NCI-H1436 (cell line): ENCODE data around the gene TACC2.

Experiments
- DNase-seq: peaks from one replicate; lab custom pipeline; 2025; lab: John Stamatoyannopoulos, UW

Gene TACC2

GRCh38 chr10:122121059-122121458 lies 132.1 kb downstream of the TACC2 start:
- DNase-seq: no peak

- no peak for DNase-seq
These were observed 133.5 kb downstream of the TACC2 start for GRCh38 chr10:122122493-122122892.

DNA sequence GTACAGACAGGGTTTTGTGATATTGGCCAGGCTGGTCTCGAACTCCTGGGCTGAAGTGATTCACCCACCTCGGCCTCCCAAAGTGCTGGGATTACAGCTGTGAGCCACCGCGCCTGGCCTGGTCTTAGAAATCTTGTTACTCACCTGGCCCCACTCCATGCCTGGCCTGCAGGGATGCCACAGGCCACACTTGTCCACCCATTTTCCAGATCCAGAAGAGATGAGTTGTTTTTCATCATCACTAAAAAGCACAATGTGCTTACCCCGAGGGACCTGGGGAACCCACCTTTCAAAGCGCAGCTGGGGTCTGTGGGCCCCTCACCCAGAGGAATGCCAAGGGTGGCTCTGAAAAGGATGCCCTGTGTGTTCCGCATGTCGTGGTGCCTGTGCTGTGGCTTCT lies 134.2 kb downstream of the TACC2 start:
- no peak for DNase-seq

GRCh38 chr10:122124342-122124741 lies 135.4 kb downstream of the TACC2 start:
- no peak for DNase-seq

DNA sequence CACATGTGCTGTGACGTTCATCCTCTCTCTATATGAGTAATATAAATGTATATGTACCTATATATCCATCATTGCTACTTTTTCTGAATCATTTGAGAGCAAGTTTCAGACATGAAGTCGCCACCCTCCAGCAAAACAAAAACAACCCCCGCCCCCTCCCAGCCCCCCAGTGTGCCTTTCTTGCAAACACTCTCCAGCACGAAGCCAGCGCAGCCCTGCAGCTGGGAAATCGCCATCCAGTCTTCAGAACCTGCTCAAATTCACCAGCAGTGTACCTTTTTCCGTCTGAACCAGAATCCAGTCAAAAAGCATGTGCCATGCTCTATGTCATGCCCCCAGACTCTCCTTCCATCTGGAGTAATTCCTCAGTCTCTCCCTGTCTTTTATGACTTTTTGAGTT lies 135.8 kb downstream of the TACC2 start:
- no peak for DNase-seq

DNA sequence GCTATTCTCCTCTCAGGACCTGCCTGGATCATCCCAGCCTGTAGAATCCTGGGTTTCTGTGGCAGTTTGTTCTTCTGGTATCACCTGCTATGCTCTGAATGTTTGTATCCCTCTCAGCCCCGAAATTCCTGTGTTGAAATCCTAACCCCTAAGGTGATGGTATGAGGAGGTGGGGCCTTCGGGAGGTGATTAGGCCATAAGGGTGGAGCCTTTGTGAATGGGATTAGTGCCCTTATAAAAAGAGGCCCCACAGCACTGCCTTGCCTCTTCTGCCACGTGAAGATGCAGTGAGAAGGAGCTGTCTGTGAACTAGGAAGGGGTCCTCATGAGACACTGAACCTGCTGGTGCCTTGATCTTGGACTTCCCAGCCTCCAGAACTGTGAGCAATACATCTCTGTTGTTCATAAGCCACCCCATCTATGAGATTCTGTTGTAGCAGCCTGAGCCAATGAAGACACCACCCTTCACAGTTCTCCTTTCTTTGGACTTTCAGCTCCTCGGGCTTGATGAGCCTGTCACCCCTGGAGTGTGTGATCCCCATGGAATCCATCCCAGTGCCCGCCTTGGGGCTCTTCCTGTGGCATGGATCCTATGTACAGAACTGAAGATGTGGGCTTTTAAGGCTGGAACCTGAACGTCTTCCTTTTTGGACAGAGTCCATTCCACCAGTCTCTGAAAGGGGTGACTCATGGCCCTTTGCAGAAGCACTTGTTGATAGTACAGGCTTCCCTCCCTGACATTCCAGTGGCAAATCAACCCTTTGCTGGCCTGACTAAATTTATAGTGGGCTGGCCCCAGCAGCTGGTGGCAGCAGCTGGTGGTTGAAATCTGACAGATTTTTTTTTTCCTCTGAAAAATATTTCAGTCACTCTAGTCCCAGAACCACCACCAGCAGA lies 138.0 kb downstream of the TACC2 start:
- DNase-seq: no peak

- DNase-seq: no peak
These were observed 139.0 kb downstream of the TACC2 start for GRCh38 chr10:122127943-122128342.

DNA sequence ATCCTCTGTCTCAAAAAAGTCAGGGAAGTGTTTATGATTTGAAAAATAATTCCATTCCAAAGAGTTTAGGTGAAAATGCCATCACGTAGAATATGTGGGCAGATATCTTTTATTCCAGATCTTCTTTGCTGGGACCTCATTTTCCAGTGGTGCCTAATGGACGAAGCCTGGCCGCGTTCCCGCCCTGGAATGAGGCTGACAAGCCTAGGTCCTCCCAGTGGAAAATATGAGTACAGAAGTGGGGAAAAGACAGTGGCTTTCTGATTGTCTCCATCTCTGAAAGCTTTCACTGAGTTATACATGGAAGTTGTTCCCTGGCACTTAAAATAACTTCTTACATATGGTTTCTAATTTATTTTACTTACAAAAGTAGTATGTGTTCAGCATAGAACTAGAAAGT lies 139.4 kb downstream of the TACC2 start:
- DNase-seq: no peak

DNA sequence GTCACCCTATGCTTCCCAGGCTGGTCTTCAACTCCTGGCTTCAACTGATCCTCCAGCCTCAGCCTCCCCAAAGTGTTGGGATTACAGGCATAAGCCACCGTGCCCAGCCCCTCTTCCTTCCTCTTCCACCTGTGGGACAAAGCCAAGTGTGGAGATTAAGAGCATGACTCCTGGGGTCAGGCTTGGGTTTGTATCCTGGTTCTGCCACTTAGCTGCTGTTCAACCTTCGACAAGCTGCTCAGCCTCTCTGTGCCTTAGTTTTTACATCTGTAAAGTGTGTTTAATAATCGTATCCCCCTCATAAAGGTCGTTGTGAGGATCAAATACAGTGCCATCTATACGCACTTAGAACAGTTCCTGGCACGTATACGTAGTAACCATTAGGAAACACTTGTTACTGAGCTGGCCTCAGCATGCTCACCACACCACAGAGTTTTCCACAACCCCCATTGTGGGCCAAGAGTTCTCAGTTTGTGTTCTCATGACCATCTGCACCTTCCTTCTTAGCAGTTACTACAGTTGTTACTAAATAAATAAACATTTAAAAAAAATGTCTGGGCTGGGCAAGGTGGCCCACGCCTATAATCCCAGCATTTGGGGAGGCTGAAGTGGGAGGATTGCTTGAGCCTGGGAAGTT lies 141.6 kb downstream of the TACC2 start:
- DNase-seq: no peak

- no peak for DNase-seq
These were observed 143.4 kb downstream of the TACC2 start for GRCh38 chr10:122132331-122132755.

- no peak for DNase-seq
These were observed 144.1 kb downstream of the TACC2 start for GRCh38 chr10:122132882-122133565.

DNA sequence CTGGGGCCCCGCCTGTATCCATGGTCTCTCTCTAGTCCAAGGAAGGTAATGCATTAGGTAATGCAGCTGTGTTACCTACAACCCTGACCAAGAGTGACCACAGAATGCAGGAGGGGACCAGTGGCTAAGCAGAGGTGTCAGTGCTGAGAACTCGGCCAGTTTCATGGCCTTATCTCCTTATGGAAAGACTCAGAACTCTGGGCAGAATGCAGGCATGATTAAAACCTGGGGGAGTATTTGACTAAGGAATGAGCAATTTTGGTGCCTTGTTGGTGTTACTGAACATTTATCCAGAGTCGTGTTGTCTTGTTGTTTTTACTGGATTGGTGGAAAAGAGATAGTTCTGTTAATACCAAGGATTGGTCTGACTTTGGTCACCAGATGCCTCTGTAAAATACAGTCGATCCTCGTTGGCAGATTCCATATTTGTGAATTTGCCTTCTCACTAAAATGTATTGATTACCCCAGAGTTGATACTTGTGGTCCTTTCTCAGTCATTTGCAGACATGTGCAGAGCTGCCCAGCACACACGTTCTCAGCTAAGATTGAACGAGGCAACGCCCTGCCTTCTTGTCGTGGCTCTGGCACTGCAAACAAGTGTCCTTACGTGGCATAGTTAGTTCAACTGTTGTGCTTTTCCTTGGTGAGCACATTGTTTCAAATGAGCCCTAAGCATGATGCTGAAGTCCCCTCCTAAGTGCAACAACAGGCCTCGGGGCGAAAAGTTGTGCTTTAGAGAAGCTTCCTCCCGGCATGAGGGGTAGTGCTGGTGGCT lies 146.5 kb downstream of the TACC2 start:
- DNase-seq: no peak

GRCh38 chr10:122138831-122139625 lies 150.1 kb downstream of the TACC2 start:
- DNase-seq: no peak

DNA sequence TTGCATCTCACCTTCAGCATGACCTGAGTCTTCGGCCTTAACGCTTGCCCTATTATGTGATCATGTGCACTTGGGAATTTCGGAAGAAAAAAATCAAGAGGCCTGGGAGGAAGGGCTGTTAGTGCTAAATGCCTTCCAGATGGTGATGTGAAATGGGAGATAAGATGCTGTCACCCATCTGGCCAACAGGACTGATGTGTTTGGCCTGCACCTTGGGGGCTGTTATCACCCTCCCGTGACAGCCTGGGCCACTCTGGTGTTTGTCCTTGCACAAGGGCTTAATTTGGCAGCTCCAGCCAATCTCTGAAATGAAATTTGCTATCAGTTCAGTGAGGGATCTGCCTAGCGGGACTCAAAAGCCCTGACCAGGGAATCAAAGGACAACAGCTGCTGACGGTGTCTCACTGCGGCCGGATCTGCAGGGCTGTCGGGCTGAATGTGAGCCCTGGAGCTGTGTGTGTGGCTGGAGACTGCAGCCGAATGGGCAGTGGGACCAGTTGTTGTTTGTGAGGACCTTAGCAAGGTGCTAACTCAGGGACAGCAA lies 150.7 kb downstream of the TACC2 start:
- DNase-seq: no peak

- DNase-seq: no peak
These were observed 151.5 kb downstream of the TACC2 start for GRCh38 chr10:122140461-122140902.

GRCh38 chr10:122140941-122141623 lies 152.1 kb downstream of the TACC2 start:
- DNase-seq: no peak

DNA sequence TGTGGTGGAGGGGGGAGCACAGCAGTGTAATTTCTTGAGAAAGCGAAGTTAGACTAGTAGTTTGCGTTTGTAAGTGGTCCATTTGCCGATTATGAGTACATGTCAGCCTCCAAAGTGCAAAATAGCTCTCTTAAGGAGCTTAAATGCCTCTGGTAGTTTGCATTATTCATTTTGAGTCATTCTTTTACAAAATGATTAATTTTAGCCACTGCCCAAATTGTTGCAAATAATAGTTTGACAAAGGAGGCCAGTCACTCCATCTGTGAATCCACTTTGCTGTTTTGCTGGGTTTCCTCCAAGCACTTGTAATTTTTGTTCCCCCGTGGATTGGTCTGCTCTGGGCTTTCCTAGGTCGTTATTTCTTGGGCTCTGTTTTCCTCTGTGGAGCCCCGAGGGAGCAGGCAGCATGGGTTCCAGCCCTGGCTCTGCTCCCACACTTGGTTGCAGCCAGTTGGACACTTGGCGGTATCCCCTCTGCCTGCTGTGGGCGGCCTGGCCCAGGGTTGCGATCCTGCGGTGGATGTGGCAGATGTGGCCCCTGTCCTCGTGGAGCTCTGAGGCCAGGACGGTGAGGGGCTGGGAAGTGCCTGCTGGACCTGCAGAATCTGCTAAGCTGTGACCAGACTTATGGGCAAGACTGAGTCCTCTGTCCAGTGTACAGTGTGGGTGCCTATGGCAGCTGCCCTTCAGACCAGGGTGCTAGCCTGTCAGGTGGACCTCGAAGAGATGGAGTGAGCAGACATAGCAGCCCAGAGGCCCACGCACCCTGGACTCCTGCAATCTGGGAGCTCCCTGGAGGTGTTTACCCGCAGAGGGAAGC lies 153.1 kb downstream of the TACC2 start:
- no peak for DNase-seq

- DNase-seq: peak; percentile 27
These were observed 153.8 kb downstream of the TACC2 start for GRCh38 chr10:122142641-122143237.

GRCh38 chr10:122143238-122143841 lies 154.4 kb downstream of the TACC2 start:
- DNase-seq: no peak
